ENCODE measurements around the gene CDH20. TPM values are rescaled to one million over a fixed set of nuclear protein-coding genes. Genes with fewer than 3 reads are reported as not detected.

Gene CDH20
- total RNA-seq, 2 experiments from 2014 or later = 0.05 to 0.09 TPM

DNA sequence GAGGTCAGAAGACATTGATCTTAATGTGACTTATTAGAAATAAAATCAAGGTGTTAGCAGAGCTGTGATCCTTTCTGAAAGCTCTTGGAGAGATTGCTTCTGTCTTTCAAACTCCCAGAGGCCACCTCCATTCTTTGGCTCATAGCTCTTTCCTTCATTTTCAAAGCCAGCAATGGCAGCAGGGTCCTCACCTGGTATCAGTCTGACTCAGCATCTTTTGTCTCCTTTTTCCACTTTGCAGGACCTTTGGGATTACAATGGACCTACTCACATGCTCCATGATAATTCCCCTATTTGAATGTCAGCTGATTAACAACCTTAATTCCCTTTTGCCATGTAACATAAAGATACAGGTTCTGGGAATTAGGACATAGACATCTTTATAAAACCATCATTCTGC lies 6.8 kb upstream of the CDH20 start:
- no peak for ATAC-seq
- Mint-ChIP-seq H3K27me3 (peaks cover 6% of the 10 kb centered on the region), H3K4me1 (no peaks in the 10 kb centered on the region), H3K36me3 (ENCODE audit: low read depth) (no peaks in the 10 kb centered on the region), H3K4me3 (no peak overlapping the region), H3K9me3 (ENCODE audit: low read depth) (no peaks in the 10 kb centered on the region), H3K27ac (no peak overlapping the region)
- intact Hi-C loops (cut with DNase I, micrococcal nuclease) = no loop called here
- CTCF ChIA-PET = no interaction called here
- POLR2A ChIA-PET = interaction anchor here (0.6 kb wide), 1 partner anchor 248 kb away, joined by 3 read pairs; no protein-coding TSS in a partner anchor
- DNase-seq = no peak

- no peak overlapping the region for H3K27ac Mint-ChIP-seq
- no peak for ATAC-seq
- DNase-seq = no peak
- intact Hi-C loops (cut with DNase I, micrococcal nuclease) = no loop called here
- H3K4me1 Mint-ChIP-seq = peaks cover 1% of the 10 kb centered on the region
- H3K9me3 Mint-ChIP-seq (ENCODE audit: low read depth) = no peaks in the 10 kb centered on the region
- H3K4me3 Mint-ChIP-seq = no peak overlapping the region
- no peaks in the 10 kb centered on the region for H3K36me3 Mint-ChIP-seq (ENCODE audit: low read depth)
- peaks cover 22% of the 10 kb centered on the region for H3K27me3 Mint-ChIP-seq
- ChIA-PET POLR2A (no interaction called here), CTCF (no interaction called here)
Observed at GRCh38 chr18:61329398-61329797, 3.8 kb upstream of the CDH20 start.

- H3K27ac Mint-ChIP-seq = no peak overlapping the region
Observed at GRCh38 chr18:61331051-61331450, 2.2 kb upstream of the CDH20 start.

DNA sequence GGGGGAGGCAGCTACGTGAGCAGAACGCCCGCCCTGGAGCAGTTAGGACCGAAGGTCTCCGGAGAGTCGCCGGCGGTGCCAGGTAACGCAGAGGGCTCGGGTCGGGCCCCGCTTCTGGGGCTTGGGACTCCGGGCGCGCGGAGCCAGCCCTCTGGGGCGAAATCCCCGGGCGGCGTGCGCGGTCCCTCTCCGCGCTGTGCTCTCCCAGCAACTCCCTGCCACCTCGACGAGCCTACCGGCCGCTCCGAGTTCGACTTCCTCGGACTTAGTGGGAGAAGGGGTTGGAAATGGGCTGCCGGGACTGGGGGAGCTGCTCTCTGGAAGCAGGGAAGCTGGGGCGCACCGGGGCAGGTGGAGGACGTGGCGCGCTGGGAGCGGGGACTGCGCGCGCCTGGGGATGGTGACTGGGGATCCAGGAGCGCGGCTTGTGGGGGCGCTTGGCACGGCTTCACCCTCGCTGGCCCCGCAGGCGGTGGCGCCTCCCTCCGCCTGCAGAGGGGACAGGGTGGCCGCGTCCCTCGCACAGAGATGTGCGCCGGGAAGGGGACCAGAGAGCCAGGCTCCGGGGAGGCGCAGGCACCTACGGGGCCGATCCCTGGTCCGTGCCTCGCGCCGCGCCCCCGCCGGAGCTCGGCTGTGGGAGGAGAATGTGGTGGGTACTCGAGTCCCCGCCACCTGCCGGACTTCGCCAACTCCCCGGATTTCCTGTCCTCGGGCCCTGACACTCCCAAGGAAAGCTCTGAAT lies 688 bp downstream of the CDH20 start:
- no peak overlapping the region for H3K27ac Mint-ChIP-seq
- CTCF ChIA-PET = no interaction called here
- no peak for ATAC-seq

More at GRCh38 chr18:61331051-61331450, 2.2 kb upstream of the CDH20 start:
- no peaks in the 10 kb centered on the region for H3K9me3 Mint-ChIP-seq (ENCODE audit: low read depth)
- intact Hi-C loops (cut with DNase I, micrococcal nuclease) = no loop called here
- no peak overlapping the region for H3K4me3 Mint-ChIP-seq
- DNase-seq (no peak), ATAC-seq (no peak)
- H3K27me3 Mint-ChIP-seq = peaks cover 33% of the 10 kb centered on the region
- CTCF ChIA-PET = no interaction called here
- POLR2A ChIA-PET = no interaction called here
- no peaks in the 10 kb centered on the region for H3K36me3 Mint-ChIP-seq (ENCODE audit: low read depth)
- H3K4me1 Mint-ChIP-seq = peaks cover 2% of the 10 kb centered on the region

GRCh38 chr18:61334491-61334850 lies 1.2 kb downstream of the CDH20 start:
- intact Hi-C loops (cut with DNase I, micrococcal nuclease) = no loop called here
- Mint-ChIP-seq H3K4me1 (peaks cover 2% of the 10 kb centered on the region), H3K27ac (no peak overlapping the region), H3K36me3 (ENCODE audit: low read depth) (no peaks in the 10 kb centered on the region), H3K4me3 (no peak overlapping the region), H3K27me3 (peaks cover 37% of the 10 kb centered on the region), H3K9me3 (ENCODE audit: low read depth) (no peaks in the 10 kb centered on the region)
- DNase-seq (no peak), ATAC-seq (no peak)
- ChIA-PET POLR2A (no interaction called here), CTCF (no interaction called here)

More for the DNA sequence above, 688 bp downstream of the CDH20 start:
- DNase-seq = no peak
- Mint-ChIP-seq H3K27me3 (peaks cover 37% of the 10 kb centered on the region), H3K9me3 (ENCODE audit: low read depth) (no peaks in the 10 kb centered on the region), H3K36me3 (ENCODE audit: low read depth) (no peaks in the 10 kb centered on the region), H3K4me3 (no peak overlapping the region), H3K4me1 (peaks cover 2% of the 10 kb centered on the region)
- POLR2A ChIA-PET = no interaction called here
- intact Hi-C loops (cut with DNase I, micrococcal nuclease) = no loop called here

GRCh38 chr18:61334951-61335683 lies 1.9 kb downstream of the CDH20 start:
- Mint-ChIP-seq H3K9me3 (ENCODE audit: low read depth) (no peaks in the 10 kb centered on the region), H3K36me3 (ENCODE audit: low read depth) (no peaks in the 10 kb centered on the region), H3K27ac (no peak overlapping the region), H3K4me1 (peaks cover 2% of the 10 kb centered on the region), H3K4me3 (no peak overlapping the region), H3K27me3 (peaks cover 37% of the 10 kb centered on the region)
- ChIA-PET POLR2A (no interaction called here), CTCF (no interaction called here)
- intact Hi-C loops (cut with DNase I, micrococcal nuclease) = no loop called here
- no peak for DNase-seq
- ATAC-seq = no peak

- no peak overlapping the region for H3K27ac Mint-ChIP-seq
- POLR2A ChIA-PET = no interaction called here
- intact Hi-C loops (cut with DNase I, micrococcal nuclease) = no loop called here
- ATAC-seq = no peak
- H3K9me3 Mint-ChIP-seq (ENCODE audit: low read depth) = no peaks in the 10 kb centered on the region
- H3K27me3 Mint-ChIP-seq = peaks cover 36% of the 10 kb centered on the region
- no peak overlapping the region for H3K4me3 Mint-ChIP-seq
- H3K36me3 Mint-ChIP-seq (ENCODE audit: low read depth) = no peaks in the 10 kb centered on the region
- no peak for DNase-seq
- H3K4me1 Mint-ChIP-seq = peaks cover 2% of the 10 kb centered on the region
- CTCF ChIA-PET = interaction anchor here (0.6 kb wide), 1 partner anchor 494 kb away, joined by 3 read pairs; no protein-coding TSS in a partner anchor
Observed at GRCh38 chr18:61335684-61336555, 2.7 kb downstream of the CDH20 start.

DNA sequence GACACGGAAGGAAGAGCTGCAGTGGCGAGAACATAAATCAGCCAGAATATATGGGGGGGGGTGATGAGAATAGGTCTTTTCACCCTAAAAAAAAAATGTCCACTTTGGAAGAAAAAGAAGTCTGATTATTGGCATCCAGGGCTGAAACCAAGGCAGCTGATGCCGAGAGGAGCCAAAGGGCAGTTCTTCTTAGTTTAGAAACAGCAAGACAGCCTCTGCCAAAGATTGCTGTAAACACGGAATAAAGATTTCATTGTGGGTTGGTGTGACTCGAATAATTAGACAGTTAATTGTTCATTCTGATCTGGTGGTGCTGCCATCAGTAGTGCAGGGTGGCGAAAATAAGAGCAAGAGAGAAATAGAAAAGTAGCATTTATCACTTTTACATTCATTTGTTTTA lies 3.5 kb downstream of the CDH20 start:
- Mint-ChIP-seq H3K27ac (no peak overlapping the region), H3K4me1 (peaks cover 2% of the 10 kb centered on the region), H3K36me3 (ENCODE audit: low read depth) (no peaks in the 10 kb centered on the region), H3K27me3 (peaks cover 30% of the 10 kb centered on the region), H3K9me3 (ENCODE audit: low read depth) (no peaks in the 10 kb centered on the region), H3K4me3 (no peak overlapping the region)
- POLR2A ChIA-PET = no interaction called here
- intact Hi-C loops (cut with DNase I, micrococcal nuclease) = no loop called here
- no peak for ATAC-seq
- CTCF ChIA-PET = interaction anchor here (0.6 kb wide), 1 partner anchor 494 kb away, joined by 3 read pairs; no protein-coding TSS in a partner anchor
- no peak for DNase-seq

DNA sequence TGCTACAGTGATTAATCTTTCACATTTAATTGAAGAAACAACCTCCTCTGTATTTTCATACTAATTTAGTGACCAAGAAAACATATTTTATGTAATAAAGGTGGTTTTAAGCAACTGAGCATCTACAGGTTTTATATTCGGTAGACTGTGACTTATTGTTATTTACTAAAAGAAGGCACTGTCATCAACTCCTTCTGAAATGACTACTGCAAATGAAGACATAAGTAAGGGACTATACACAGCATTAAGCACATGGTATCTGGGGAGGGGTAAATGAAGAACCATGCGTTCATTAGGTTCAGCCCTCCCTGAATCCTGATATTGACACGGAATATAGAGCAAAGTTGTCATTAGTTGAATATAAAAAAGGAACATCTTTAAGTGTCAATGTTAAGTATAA lies 4.3 kb downstream of the CDH20 start:
- ATAC-seq (no peak), DNase-seq (no peak)
- intact Hi-C loops (cut with DNase I, micrococcal nuclease) = no loop called here
- Mint-ChIP-seq H3K9me3 (ENCODE audit: low read depth) (no peaks in the 10 kb centered on the region), H3K36me3 (ENCODE audit: low read depth) (no peaks in the 10 kb centered on the region), H3K4me1 (peaks cover 2% of the 10 kb centered on the region), H3K27me3 (peaks cover 29% of the 10 kb centered on the region), H3K27ac (no peak overlapping the region), H3K4me3 (no peak overlapping the region)
- POLR2A ChIA-PET = no interaction called here
- CTCF ChIA-PET = no interaction called here

DNA sequence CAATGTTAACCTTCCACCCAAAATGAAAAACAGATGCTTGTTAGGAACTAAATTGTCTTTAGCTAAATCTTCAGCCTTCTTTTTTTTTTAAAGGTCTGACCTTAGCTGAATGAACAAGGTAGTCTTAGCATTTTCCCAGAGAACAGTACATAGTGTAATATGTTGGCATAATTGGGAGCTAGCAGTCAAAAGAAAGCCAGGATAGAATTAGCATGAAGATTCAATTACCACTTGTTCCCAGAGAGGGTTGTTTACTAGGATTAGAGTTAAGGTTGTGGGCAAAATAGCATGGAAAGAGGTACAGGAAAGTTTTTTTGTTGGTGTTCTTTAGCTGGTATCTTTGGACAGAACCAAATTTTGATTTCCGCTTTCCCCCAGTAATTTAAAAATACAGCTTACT lies 6.9 kb downstream of the CDH20 start:
- DNase-seq (no peak), ATAC-seq (no peak)
- intact Hi-C loops (cut with DNase I, micrococcal nuclease) = no loop called here
- Mint-ChIP-seq H3K27me3 (peaks cover 13% of the 10 kb centered on the region), H3K27ac (no peak overlapping the region), H3K36me3 (ENCODE audit: low read depth) (no peaks in the 10 kb centered on the region), H3K4me3 (no peak overlapping the region), H3K4me1 (no peaks in the 10 kb centered on the region), H3K9me3 (ENCODE audit: low read depth) (no peaks in the 10 kb centered on the region)
- CTCF ChIA-PET = interaction anchor here (1.0 kb wide), 1 partner anchor 8 kb away, joined by 3 read pairs; no protein-coding TSS in a partner anchor
- POLR2A ChIA-PET = no interaction called here

DNA sequence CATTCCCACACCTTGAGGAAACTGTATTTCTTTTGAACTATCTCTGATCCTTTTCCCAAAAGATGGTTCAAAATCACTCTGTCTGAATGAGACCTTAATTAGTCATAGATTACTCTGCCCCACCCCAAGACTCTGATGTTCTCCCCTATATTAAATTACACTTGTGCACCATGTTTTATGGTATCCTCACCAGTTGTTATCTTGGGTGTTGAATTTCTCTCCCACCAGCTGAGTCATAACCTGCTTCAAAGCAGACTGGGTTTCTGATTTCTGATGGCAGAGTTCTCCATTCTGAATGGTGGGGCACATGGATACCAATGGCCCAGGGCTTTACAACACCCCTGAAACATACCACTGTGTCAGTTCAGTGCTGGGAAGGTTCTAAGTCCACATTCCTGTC lies 15.0 kb downstream of the CDH20 start:
- CTCF ChIA-PET = interaction anchor here (1.0 kb wide), 1 partner anchor 8 kb away, joined by 3 read pairs; no protein-coding TSS in a partner anchor
- POLR2A ChIA-PET = no interaction called here
- Mint-ChIP-seq H3K4me3 (no peak overlapping the region), H3K27me3 (no peaks in the 10 kb centered on the region), H3K27ac (no peak overlapping the region), H3K4me1 (no peaks in the 10 kb centered on the region), H3K36me3 (ENCODE audit: low read depth) (no peaks in the 10 kb centered on the region), H3K9me3 (ENCODE audit: low read depth) (no peaks in the 10 kb centered on the region)
- DNase-seq (no peak), ATAC-seq (no peak)
- intact Hi-C loops (cut with DNase I, micrococcal nuclease) = no loop called here

All from activated CD4-positive, alpha-beta T cell treated with anti-CD3 and anti-CD28 coated beads for 36 hours (primary cell).